GM23338 (cell line): ENCODE results near the gene LHB. TPM values are rescaled to one million over a fixed set of nuclear protein-coding genes. Genes with fewer than 3 reads are reported as not detected.

Experiments used
- ATAC-seq: fragments of 200-7000 bp; cut with Tn5 transposase; 3 replicates; pipeline ENCODE4 v1.9.1; 2020
- DNase-seq: peaks from one replicate; pipeline ENCODE4 v3.0.0-alpha.2; 2015; ENCODE audit warnings: low spot score
- H2AFZ ChIP-seq: fragments of 200-600 bp; sonication (generic); 2 replicates; pipeline ENCODE4 v1.8.0; 2016; ENCODE audit warnings: antibody characterized with exemption, mild to moderate bottlenecking, moderate library complexity
- H3F3A ChIP-seq: fragments of 200-600 bp; sonication (generic); replicated peaks from 2 replicates; pipeline ENCODE4 v1.8.0; 2017; ENCODE audit warnings: antibody characterized with exemption, mixed run types, low read depth
- H3K27ac ChIP-seq: fragments of 200-600 bp; sonication (generic); 2 replicates; pipeline ENCODE4 v1.6.1; 2016; ENCODE audit warnings: low read depth
- H3K27me3 ChIP-seq: fragments of 200-600 bp; sonication (generic); 2 replicates; pipeline ENCODE4 v1.8.0; 2016; ENCODE audit warnings: mild to moderate bottlenecking, mixed run types, moderate library complexity; ENCODE audit not compliant: insufficient read depth
- H3K36me3 ChIP-seq: fragments of 200-600 bp; sonication (generic); 2 replicates; pipeline ENCODE4 v1.8.0; 2016; ENCODE audit warnings: mild to moderate bottlenecking; ENCODE audit not compliant: insufficient read depth
- H3K4me1 ChIP-seq: fragments of 200-600 bp; sonication (generic); 2 replicates; pipeline ENCODE4 v1.8.0; 2016; ENCODE audit warnings: mild to moderate bottlenecking, moderate library complexity; ENCODE audit not compliant: insufficient read depth
- H3K4me2 ChIP-seq: fragments of 200-600 bp; sonication (generic); 2 replicates; pipeline ENCODE4 v1.7.1; 2017; ENCODE audit warnings: mixed run types
- H3K4me3 ChIP-seq: fragments of 200-600 bp; sonication (generic); 2 replicates; pipeline ENCODE4 v1.6.1; 2016; ENCODE audit warnings: mixed run types
- H3K79me2 ChIP-seq: fragments of 200-600 bp; sonication (generic); replicated peaks from 2 replicates; pipeline ENCODE4 v1.8.0; 2017; ENCODE audit warnings: mild to moderate bottlenecking; ENCODE audit not compliant: insufficient read depth
- H3K9me2 ChIP-seq: fragments of 200-600 bp; sonication (generic); 2 replicates; pipeline ENCODE4 v1.8.0; 2017; ENCODE audit not compliant: insufficient read depth
- H4K20me1 ChIP-seq: fragments of 200-600 bp; sonication (generic); replicated peaks from 2 replicates; pipeline ENCODE4 v1.8.0; 2017; ENCODE audit warnings: mild to moderate bottlenecking; ENCODE audit not compliant: insufficient read depth
- H3K27ac Mint-ChIP-seq: 2 replicates; pipeline ENCODE4 v1.8.0; 2020; ENCODE audit warnings: inconsistent platforms, mild to moderate bottlenecking, moderate library complexity, mixed read lengths
- H3K27me3 Mint-ChIP-seq: 3 replicates; pipeline ENCODE4 v1.8.0; 2022; ENCODE audit warnings: low read depth, mild to moderate bottlenecking, moderate library complexity, mixed read lengths, inconsistent platforms; ENCODE audit not compliant: insufficient read depth, poor library complexity
- H3K36me3 Mint-ChIP-seq: 3 replicates; pipeline ENCODE4 v1.8.0; 2021; ENCODE audit warnings: low read depth, mild to moderate bottlenecking, inconsistent platforms, moderate library complexity, mixed read lengths
- H3K4me1 Mint-ChIP-seq: 3 replicates; pipeline ENCODE4 v1.8.0; 2020; ENCODE audit warnings: mild to moderate bottlenecking, inconsistent platforms, mixed read lengths
- H3K4me3 Mint-ChIP-seq: 3 replicates; pipeline ENCODE4 v1.8.0; 2021; ENCODE audit warnings: moderate library complexity, mild to moderate bottlenecking, inconsistent platforms, mixed read lengths
- H3K9me3 Mint-ChIP-seq: 3 replicates; pipeline ENCODE4 v1.8.0; 2020; ENCODE audit warnings: moderate library complexity, mild to moderate bottlenecking, inconsistent platforms, mixed read lengths
- EZH2 ChIP-seq: fragments of 200-600 bp; sonication (generic); IDR thresholded peaks from one replicate; pipeline ENCODE4 v1.8.0; 2017; ENCODE audit warnings: antibody characterized with exemption, mild to moderate bottlenecking, low read depth; ENCODE audit not compliant: unreplicated experiment
- EZH2phosphoT487 ChIP-seq: fragments of 200-600 bp; sonication (generic); IDR thresholded peaks from one replicate; pipeline ENCODE4 v1.8.1; 2018; ENCODE audit warnings: antibody characterized with exemption; ENCODE audit not compliant: unreplicated experiment
- JUNB ChIP-seq: IDR thresholded peaks from one replicate; pipeline ENCODE4 v1.6.1; 2016; ENCODE audit warnings: antibody characterized with exemption; ENCODE audit not compliant: unreplicated experiment
- NANOG ChIP-seq: IDR thresholded peaks from 2 replicates; pipeline ENCODE4 v1.6.1; 2016; ENCODE audit warnings: antibody characterized with exemption, borderline replicate concordance
- polyA plus RNA-seq: library from polyadenylated mRNA; unstranded; fragments of >200 nt; fragmentation: Nextera tagmentation; extraction: Ambion mirVana; gene quantifications from 2 replicates; pipeline ENCODE4 v1.2.1, GENCODE V29; 2016
- total RNA-seq: library from RNA; depleted of rRNA; stranded (reverse); fragments of >200 nt; shearing (Covaris generic); gene quantifications from 2 replicates; pipeline ENCODE4 v1.2.3, GENCODE V29; 2014
- TF ChIP-seq, protein P1 (sequence below): fragments of 250-450 bp; sonication (Bioruptor Pico); IDR thresholded peaks from 2 replicates; pipeline ENCODE4 v1.5.0; 2020; ENCODE audit warnings: mild to moderate bottlenecking, moderate library complexity

Gene LHB
- total and polyA plus RNA-seq, 2 experiments from 2014 or later, result 0.76 TPM; not detected in 1

DNA sequence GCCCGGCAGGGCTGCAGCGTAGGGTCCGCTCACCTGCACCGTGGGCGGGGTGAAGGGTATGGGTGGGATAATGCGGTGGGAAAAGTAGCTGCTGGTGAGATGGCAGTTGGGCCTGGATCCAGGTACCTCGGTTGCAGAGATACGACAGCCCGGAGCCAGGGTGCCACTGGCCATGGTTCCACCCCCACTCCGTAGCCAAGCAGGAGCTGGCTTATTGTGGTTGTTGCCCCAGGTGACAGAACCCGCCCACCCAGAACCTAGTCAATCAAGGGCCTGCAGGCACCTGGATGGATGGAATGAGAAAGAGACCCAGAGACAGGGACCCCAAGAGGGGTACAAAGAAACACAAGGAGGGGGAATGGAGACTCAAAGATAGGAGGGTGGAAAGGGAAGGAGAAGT is 3.5 kb upstream of the LHB start:
- peaks cover 3% of the 10 kb centered on the region; the same call in 1 of the 3 replicates for H3K9me3 Mint-ChIP-seq
- Histone ChIP-seq H3K9me2 (no peaks in the 10 kb centered on the region), H3F3A (0 out of 2 replicates have a peak, but pooled peaks cover 3% of the 10 kb centered on the region), H3K36me3 (no peaks in the 10 kb centered on the region), H2AFZ (peak overlapping the region; percentile 74; the same call in 1 of the 2 replicates), H3K4me1 (peaks cover 19% of the 10 kb centered on the region; the same call in 1 of the 2 replicates), H3K27me3 (peaks cover 35% of the 10 kb centered on the region), H3K4me2 (peak overlapping the region; percentile 92), H3K4me3 (peak overlapping the region; percentile 64), H4K20me1 (no peaks in the 10 kb centered on the region; the same call in 1 of the 2 replicates), H3K27ac (no peak overlapping the region), H3K79me2 (no peaks in the 10 kb centered on the region)
- H3K36me3 Mint-ChIP-seq, result peaks cover 7% of the 10 kb centered on the region; the same call in 2 of the 3 replicates
- H3K27ac Mint-ChIP-seq, result no peak overlapping the region
- H3K27me3 Mint-ChIP-seq, result peaks cover 26% of the 10 kb centered on the region
- peaks cover 22% of the 10 kb centered on the region for H3K4me1 Mint-ChIP-seq
- ATAC-seq, result peak; percentile 31
- peak; percentile 72 for DNase-seq
- TF ChIP-seq EZH2phosphoT487 (no peak), NANOG (no peak), JUNB (no peak), EZH2 (no peak)
- TF ChIP-seq, protein P1, sequence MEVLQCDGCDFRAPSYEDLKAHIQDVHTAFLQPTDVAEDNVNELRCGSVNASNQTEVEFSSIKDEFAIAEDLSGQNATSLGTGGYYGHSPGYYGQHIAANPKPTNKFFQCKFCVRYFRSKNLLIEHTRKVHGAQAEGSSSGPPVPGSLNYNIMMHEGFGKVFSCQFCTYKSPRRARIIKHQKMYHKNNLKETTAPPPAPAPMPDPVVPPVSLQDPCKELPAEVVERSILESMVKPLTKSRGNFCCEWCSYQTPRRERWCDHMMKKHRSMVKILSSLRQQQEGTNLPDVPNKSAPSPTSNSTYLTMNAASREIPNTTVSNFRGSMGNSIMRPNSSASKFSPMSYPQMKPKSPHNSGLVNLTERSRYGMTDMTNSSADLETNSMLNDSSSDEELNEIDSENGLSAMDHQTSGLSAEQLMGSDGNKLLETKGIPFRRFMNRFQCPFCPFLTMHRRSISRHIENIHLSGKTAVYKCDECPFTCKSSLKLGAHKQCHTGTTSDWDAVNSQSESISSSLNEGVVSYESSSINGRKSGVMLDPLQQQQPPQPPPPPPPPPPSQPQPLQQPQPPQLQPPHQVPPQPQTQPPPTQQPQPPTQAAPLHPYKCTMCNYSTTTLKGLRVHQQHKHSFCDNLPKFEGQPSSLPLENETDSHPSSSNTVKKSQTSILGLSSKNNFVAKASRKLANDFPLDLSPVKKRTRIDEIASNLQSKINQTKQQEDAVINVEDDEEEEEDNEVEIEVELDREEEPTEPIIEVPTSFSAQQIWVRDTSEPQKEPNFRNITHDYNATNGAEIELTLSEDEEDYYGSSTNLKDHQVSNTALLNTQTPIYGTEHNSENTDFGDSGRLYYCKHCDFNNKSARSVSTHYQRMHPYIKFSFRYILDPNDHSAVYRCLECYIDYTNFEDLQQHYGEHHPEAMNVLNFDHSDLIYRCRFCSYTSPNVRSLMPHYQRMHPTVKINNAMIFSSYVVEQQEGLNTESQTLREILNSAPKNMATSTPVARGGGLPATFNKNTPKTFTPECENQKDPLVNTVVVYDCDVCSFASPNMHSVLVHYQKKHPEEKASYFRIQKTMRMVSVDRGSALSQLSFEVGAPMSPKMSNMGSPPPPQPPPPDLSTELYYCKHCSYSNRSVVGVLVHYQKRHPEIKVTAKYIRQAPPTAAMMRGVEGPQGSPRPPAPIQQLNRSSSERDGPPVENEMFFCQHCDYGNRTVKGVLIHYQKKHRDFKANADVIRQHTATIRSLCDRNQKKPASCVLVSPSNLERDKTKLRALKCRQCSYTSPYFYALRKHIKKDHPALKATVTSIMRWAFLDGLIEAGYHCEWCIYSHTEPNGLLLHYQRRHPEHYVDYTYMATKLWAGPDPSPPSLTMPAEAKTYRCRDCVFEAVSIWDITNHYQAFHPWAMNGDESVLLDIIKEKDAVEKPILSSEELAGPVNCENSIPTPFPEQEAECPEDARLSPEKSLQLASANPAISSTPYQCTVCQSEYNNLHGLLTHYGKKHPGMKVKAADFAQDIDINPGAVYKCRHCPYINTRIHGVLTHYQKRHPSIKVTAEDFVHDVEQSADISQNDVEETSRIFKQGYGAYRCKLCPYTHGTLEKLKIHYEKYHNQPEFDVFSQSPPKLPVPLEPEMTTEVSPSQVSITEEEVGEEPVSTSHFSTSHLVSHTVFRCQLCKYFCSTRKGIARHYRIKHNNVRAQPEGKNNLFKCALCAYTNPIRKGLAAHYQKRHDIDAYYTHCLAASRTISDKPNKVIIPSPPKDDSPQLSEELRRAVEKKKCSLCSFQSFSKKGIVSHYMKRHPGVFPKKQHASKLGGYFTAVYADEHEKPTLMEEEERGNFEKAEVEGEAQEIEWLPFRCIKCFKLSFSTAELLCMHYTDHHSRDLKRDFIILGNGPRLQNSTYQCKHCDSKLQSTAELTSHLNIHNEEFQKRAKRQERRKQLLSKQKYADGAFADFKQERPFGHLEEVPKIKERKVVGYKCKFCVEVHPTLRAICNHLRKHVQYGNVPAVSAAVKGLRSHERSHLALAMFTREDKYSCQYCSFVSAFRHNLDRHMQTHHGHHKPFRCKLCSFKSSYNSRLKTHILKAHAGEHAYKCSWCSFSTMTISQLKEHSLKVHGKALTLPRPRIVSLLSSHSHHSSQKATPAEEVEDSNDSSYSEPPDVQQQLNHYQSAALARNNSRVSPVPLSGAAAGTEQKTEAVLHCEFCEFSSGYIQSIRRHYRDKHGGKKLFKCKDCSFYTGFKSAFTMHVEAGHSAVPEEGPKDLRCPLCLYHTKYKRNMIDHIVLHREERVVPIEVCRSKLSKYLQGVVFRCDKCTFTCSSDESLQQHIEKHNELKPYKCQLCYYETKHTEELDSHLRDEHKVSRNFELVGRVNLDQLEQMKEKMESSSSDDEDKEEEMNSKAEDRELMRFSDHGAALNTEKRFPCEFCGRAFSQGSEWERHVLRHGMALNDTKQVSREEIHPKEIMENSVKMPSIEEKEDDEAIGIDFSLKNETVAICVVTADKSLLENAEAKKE (CRISPR knock-in tag), result no peak
- no peak overlapping the region for H3K4me3 Mint-ChIP-seq
